Measurements from ENCODE around the gene LSM12.

Gene LSM12

GRCh38 chr17:44065668-44066203, 735 bp downstream of the LSM12 start:
- H3K27ac ChIP-seq: peak overlapping the region; percentile 92
- TF ChIP-seq, protein P1, sequence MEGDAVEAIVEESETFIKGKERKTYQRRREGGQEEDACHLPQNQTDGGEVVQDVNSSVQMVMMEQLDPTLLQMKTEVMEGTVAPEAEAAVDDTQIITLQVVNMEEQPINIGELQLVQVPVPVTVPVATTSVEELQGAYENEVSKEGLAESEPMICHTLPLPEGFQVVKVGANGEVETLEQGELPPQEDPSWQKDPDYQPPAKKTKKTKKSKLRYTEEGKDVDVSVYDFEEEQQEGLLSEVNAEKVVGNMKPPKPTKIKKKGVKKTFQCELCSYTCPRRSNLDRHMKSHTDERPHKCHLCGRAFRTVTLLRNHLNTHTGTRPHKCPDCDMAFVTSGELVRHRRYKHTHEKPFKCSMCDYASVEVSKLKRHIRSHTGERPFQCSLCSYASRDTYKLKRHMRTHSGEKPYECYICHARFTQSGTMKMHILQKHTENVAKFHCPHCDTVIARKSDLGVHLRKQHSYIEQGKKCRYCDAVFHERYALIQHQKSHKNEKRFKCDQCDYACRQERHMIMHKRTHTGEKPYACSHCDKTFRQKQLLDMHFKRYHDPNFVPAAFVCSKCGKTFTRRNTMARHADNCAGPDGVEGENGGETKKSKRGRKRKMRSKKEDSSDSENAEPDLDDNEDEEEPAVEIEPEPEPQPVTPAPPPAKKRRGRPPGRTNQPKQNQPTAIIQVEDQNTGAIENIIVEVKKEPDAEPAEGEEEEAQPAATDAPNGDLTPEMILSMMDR (IDR thresholded peaks at IDR 0.05): no peak
- TF ChIP-seq ZFX (IDR thresholded peaks at IDR 0.05; ENCODE audit: borderline replicate concordance): no peak

DNA sequence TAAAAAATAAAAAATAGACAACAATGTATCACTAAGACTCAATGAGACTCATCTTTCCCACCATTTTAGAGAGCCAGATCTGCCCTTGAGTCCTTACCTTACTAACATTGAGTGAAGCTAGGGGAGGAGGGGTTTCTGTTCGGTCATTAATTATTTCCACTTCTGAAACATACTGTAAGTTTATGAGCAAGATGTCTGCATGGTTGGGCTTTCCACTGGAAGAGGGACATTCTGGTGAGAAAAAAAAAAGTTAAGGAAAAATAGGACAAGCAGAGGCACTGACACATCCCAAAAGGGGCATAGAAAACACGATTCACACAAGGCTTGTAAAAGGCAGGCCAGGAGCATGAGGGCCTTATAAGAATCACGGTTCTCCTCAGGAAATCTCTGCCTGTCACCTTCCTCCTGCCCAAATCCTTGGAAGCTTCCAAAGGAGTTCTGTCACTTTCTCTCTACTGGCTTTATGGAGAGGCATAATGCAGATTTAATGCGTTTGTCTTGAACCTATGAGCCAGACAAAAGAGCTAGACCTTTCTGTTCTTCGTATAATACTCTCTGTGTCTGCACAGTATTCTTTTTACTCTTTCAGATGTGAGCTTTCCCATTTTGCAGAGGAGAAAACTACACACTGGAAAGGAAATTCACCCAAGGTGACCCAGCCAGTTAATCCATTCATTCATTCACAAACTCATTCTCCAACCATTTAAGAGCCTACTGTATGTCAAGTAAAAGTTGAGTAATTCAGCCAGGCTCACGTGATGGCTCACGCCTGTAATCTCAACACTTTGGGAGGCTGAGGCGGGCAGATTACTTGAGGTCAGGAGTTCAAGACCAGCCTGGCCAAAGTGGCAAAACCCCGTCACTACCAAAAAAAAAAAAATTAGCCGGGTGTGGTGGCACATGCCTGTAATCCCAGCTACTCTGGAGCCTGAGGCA, 2.5 kb downstream of the LSM12 start:
- TF ChIP-seq, protein P1 (IDR thresholded peaks at IDR 0.05): no peak
- TF ChIP-seq ZFX (IDR thresholded peaks at IDR 0.05; ENCODE audit: borderline replicate concordance): no peak
- no peak overlapping the region for H3K27ac ChIP-seq

DNA sequence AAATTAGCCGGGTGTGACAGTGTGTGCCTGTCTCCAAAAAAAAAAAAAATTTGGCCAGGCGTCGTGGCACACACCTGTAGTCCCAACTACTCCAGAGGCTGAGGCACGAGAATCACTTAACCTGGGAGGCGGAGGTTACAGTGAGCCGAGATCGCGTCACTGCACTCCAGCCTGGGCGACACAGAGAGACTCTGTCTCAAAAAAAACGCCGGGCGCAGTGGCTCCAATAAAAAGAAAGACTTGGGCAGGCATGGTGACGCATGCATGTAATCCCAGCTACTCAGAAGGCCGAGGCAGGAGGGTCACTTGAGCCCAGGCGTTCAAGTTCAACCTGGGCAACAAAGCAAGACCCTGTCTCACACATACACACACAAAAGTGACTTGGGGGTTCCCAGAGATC, 3.6 kb downstream of the LSM12 start:
- TF ChIP-seq ZFX (IDR thresholded peaks at IDR 0.05; ENCODE audit: borderline replicate concordance): no peak
- TF ChIP-seq, protein P1 (IDR thresholded peaks at IDR 0.05): no peak
- H3K27ac ChIP-seq: no peak overlapping the region

DNA sequence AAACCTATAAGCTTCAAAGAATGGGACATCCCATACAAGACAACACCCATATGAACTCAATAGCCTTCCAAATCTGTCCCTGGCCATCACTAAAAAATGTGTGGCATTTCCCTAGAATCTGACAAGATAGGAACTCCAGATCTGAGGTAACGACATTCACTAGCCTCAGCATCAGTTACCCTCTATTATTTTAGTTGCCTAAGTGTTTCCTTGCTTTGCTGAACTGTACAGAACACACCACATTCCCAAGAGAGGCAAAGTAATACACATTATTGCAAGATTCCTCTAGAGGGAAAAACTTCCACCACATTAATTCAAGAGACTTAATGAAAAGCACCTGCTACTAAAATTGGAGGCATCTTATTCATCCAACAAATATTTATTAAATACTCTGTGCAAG, 5.0 kb downstream of the LSM12 start:
- H3K27ac ChIP-seq: no peak overlapping the region
- TF ChIP-seq, protein P1 (IDR thresholded peaks at IDR 0.05): no peak
- TF ChIP-seq ZFX (IDR thresholded peaks at IDR 0.05; ENCODE audit: borderline replicate concordance): no peak

- TF ChIP-seq, protein P1 (IDR thresholded peaks at IDR 0.05): no peak
- TF ChIP-seq ZFX (IDR thresholded peaks at IDR 0.05; ENCODE audit: borderline replicate concordance): no peak
- H3K27ac ChIP-seq: no peak overlapping the region
Measured at GRCh38 chr17:44059101-44059892, 7.2 kb downstream of the LSM12 start.

DNA sequence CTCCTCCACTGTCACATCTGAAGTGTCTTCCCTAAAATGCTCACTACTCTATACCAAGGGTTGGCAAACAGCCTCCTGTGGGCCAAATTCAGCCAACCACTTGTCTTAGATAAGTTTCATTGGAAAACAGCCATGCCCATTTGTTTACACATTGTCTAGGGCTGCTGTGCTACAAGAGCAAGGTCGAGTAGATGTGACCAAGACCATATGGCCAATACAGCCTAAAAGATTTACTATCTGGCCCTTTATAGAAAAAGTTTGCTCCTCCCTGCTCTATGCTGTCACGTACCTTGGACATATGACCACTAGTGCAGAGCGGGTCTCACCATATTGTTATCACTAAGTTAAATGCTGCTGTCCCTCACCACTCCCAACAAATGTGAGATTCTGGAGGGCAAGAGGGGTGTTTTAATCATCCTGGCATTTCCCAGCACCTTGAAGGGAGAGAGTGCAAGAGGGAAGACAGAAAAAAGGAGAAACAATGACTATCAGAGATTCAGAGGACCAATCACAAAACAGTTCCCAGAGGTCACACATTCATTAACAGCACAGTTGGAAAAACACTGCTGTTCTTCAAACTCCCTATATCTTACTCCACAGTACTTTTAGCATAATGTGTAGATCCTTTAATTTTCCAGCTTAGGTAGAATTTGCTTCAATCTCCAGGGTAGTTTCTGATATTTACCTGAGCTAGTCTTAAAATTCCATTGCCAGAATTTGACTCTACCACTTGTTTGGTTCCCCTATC, 13.2 kb downstream of the LSM12 start:
- H3K27ac ChIP-seq: peak overlapping the region; percentile 22; the same call in 1 of the 2 replicates
- TF ChIP-seq, protein P1 (IDR thresholded peaks at IDR 0.05): no peak
- TF ChIP-seq ZFX (IDR thresholded peaks at IDR 0.05; ENCODE audit: borderline replicate concordance): no peak
